Measurements from ENCODE around the gene CDH13. TPM values are rescaled to one million over a fixed set of nuclear protein-coding genes. Genes with fewer than 3 reads are reported as not detected.

Gene CDH13
- total and polyA plus RNA-seq, 10 of the 15 experiments (the other 5 are each of a cell fraction or from before 2014, with no cell fraction given) = under 0.01 to 0.05 TPM; not detected in 8

- Histone ChIP-seq H3K9ac (ENCODE audit: control insufficient read depth, insufficient read depth, low read length) (no peak overlapping the region), H3K79me2 (ENCODE audit: control insufficient read depth, insufficient read depth, low read length) (no peaks in the 10 kb centered on the region), H3K4me1 (ENCODE audit: control insufficient read depth, insufficient read depth, low read length) (no peaks in the 10 kb centered on the region), H3K4me2 (ENCODE audit: control insufficient read depth, insufficient read depth) (no peak overlapping the region), H3K36me3 (ENCODE audit: control insufficient read depth in 2 of 2, insufficient read depth in 2 of 2, low read length in 1 of 2) (no peaks in the 10 kb centered on the region), H3K27ac (ENCODE audit: control insufficient read depth, insufficient read depth) (no peak overlapping the region), H4K20me1 (ENCODE audit: control insufficient read depth, insufficient read depth) (no peaks in the 10 kb centered on the region), H2AFZ (ENCODE audit: control insufficient read depth, low read depth, low read length) (no peak overlapping the region), H3K9me3 (replicated peaks; ENCODE audit: control insufficient read depth, insufficient read depth, low read length) (no peaks in the 10 kb centered on the region), H3K4me3 (no peak overlapping the region), H3K27me3 (replicated peaks in 1 of 2; ENCODE audit: control insufficient read depth in 2 of 2, insufficient read depth in 2 of 2, low read length in 1 of 2) (no peaks in the 10 kb centered on the region)
- RAD21 ChIA-PET (ENCODE audit: unreplicated experiment) = no interaction called here
- ATAC-seq (no peak), DNase-seq (ENCODE audit: low read depth, low spot score) (no peak), FAIRE-seq (no peak)
- no TSS peak for BruUV-seq (replicated peaks)
- in situ Hi-C loops (cut with MboI) (no loop called here), intact Hi-C loops (cut with micrococcal nuclease; ENCODE audit: unreplicated experiment) (no loop called here)
- WGBS (ENCODE audit: insufficient coverage, insufficient replicate concordance, low lambda C conversion rate, missing lambda C conversion rate) = 3% methylated on average over 4 of the region's 4 CpGs
- CTCF ChIA-PET = no interaction called here
- SMC1A ChIA-PET (ENCODE audit: uncharacterized antibody, unreplicated experiment) = no interaction called here
- POLR2A ChIA-PET = interaction anchor here (0.5 kb wide), 1 partner anchor 22 kb away, joined by 7 read pairs; no protein-coding TSS in a partner anchor
- no peak for TF ChIP-seq ZNF622 (IDR thresholded peaks at IDR 0.05)
- TF ChIP-seq CREM (IDR thresholded peaks at IDR 0.05; ENCODE audit: low read depth) = no peak
- TF ChIP-seq CUX1 (IDR thresholded peaks at IDR 0.05; ENCODE audit: insufficient replicate concordance, low read depth, low read length) = no peak
- TF ChIP-seq POLR2A (IDR thresholded peaks at IDR 0.05; ENCODE audit: low read depth, low read length) = no peak
- no peak for TF ChIP-seq CBX3 (IDR thresholded peaks at IDR 0.05; ENCODE audit: borderline replicate concordance, low read depth)
- no peak for TF ChIP-seq JUNB (IDR thresholded peaks at IDR 0.05)
- no peak for TF ChIP-seq TCF7 (IDR thresholded peaks at IDR 0.05; ENCODE audit: borderline replicate concordance)
- no peak for TF ChIP-seq PAX5 (IDR thresholded peaks at IDR 0.05; ENCODE audit: borderline replicate concordance, low read depth, low read length)
- no peak for TF ChIP-seq WRNIP1 (IDR thresholded peaks at IDR 0.05; ENCODE audit: borderline replicate concordance, low read depth, low read length)
- TF ChIP-seq BCL3 (IDR thresholded peaks at IDR 0.05; ENCODE audit: borderline replicate concordance, insufficient read depth, low read depth, low read length, poor library complexity, severe bottlenecking) = no peak
- no peak for TF ChIP-seq NBN (IDR thresholded peaks at IDR 0.05)
- no peak for TF ChIP-seq JUND (IDR thresholded peaks at IDR 0.05; ENCODE audit: low read depth, low read length)
- no peak for TF ChIP-seq SRF (IDR thresholded peaks at IDR 0.05; ENCODE audit: low read depth in 2 of 2, low read length in 2 of 2)
- TF ChIP-seq BHLHE40 (IDR thresholded peaks at IDR 0.05; ENCODE audit: borderline replicate concordance in 1 of 2, low read depth in 2 of 2, low read length in 1 of 2) = no peak
- TF ChIP-seq ETV6 (conservative IDR thresholded peaks at IDR 0.05 in 1 of 2, IDR thresholded peaks at IDR 0.05 in 1 of 2; ENCODE audit: borderline replicate concordance in 1 of 2, low read depth in 1 of 2) = no peak
- no peak for TF ChIP-seq FOXK2 (IDR thresholded peaks at IDR 0.05)
- TF ChIP-seq PBX3 (IDR thresholded peaks at IDR 0.05; ENCODE audit: insufficient replicate concordance, low read depth, low read length) = no peak
- TF ChIP-seq TBL1XR1 (IDR thresholded peaks at IDR 0.05; ENCODE audit: low read depth, low read length) = no peak
Observed at GRCh38 chr16:82991966-82992675, 365.4 kb downstream of the CDH13 start.
